ENCODE measurements around the gene ERFL. TPM values are rescaled to one million over a fixed set of nuclear protein-coding genes. Genes with fewer than 3 reads are reported as not detected.

The ERFL gene
- total and polyA plus RNA-seq, 12 donors, result 0.10 TPM; not detected in 11

GRCh38 chr19:41937525-41938468 lies 9.5 kb upstream of the ERFL start:
- 52 to 58% (median 53%) methylated on average over 22 of the region's 22 CpGs for WGBS, 4 donors
- H3K4me3 ChIP-seq, result no peak overlapping the region
- peaks cover 35% of the 10 kb centered on the region for H3K27me3 ChIP-seq
- H3K4me1 ChIP-seq (replicated peaks in 1 of 2), result peaks cover 10 to 11% of the 10 kb centered on the region in 2 donors
- TF ChIP-seq CTCF (IDR thresholded peaks at IDR 0.05) (no peak), POLR2A (IDR thresholded peaks at IDR 0.05) (no peak)
- H3K9me3 ChIP-seq (replicated peaks in 1 of 3), result no peaks in the 10 kb centered on the region
- intact Hi-C loops (cut with DNase I), result loop anchor here in 1 of 2 donors (10.0 kb wide), 1 partner anchor 53 kb away; the partner anchor contains the start of gene ARHGEF1
- H3K36me3 ChIP-seq (replicated peaks in 1 of 2), result no peaks in the 10 kb centered on the region
- DNase-seq, result no peak
- no peak overlapping the region for H3K27ac ChIP-seq

- Histone ChIP-seq H3K27me3 (peaks cover 41% of the 10 kb centered on the region), H3K4me1 (replicated peaks in 1 of 2) (peaks cover 10 to 11% of the 10 kb centered on the region in 2 donors), H3K9me3 (replicated peaks in 1 of 3) (no peaks in the 10 kb centered on the region), H3K27ac (no peak overlapping the region), H3K36me3 (replicated peaks in 1 of 2) (no peaks in the 10 kb centered on the region), H3K4me3 (no peak overlapping the region)
- TF ChIP-seq CTCF (IDR thresholded peaks at IDR 0.05), result no peak
- TF ChIP-seq POLR2A (IDR thresholded peaks at IDR 0.05), result no peak
- no peak for DNase-seq
- 62 to 70% (median 67%) methylated on average over 13 to 15 of the region's 15 CpGs for WGBS, 4 donors
- intact Hi-C loops (cut with DNase I), result loop anchor here in 1 of 2 donors (10.0 kb wide), 1 partner anchor 52 kb away; the partner anchor contains the start of gene ARHGEF1
These were observed 8.7 kb upstream of the ERFL start for GRCh38 chr19:41936961-41937360.

- Histone ChIP-seq H3K9me3 (replicated peaks in 1 of 3) (no peaks in the 10 kb centered on the region), H3K27me3 (peaks cover 42% of the 10 kb centered on the region), H3K4me3 (no peak overlapping the region), H3K36me3 (replicated peaks in 1 of 2) (no peaks in the 10 kb centered on the region), H3K27ac (no peak overlapping the region), H3K4me1 (replicated peaks in 1 of 2) (peaks cover 10 to 11% of the 10 kb centered on the region in 2 donors)
- intact Hi-C loops (cut with DNase I), result loop anchor here in 1 of 2 donors (10.0 kb wide), 1 partner anchor 52 kb away; the partner anchor contains the start of gene ARHGEF1
- no peak for DNase-seq
- TF ChIP-seq CTCF (IDR thresholded peaks at IDR 0.05) (no peak), POLR2A (IDR thresholded peaks at IDR 0.05) (no peak)
- WGBS, 4 donors, result 71 to 86% (median 78%) methylated on average over 8 of the region's 8 CpGs
These were observed 8.2 kb upstream of the ERFL start for GRCh38 chr19:41936416-41936850.

- TF ChIP-seq POLR2A (IDR thresholded peaks at IDR 0.05) (no peak), CTCF (IDR thresholded peaks at IDR 0.05) (no peak)
- Histone ChIP-seq H3K4me1 (replicated peaks in 1 of 2) (peaks cover 8 to 11% of the 10 kb centered on the region in 2 donors), H3K9me3 (replicated peaks in 1 of 3) (no peaks in the 10 kb centered on the region), H3K27me3 (peaks cover 42% of the 10 kb centered on the region), H3K4me3 (no peak overlapping the region), H3K27ac (no peak overlapping the region), H3K36me3 (replicated peaks in 1 of 2) (no peaks in the 10 kb centered on the region)
- intact Hi-C loops (cut with DNase I), result loop anchor here in 1 of 2 donors (10.0 kb wide), 1 partner anchor 51 kb away; the partner anchor contains the start of gene ARHGEF1
- 18 to 39% (median 20%) methylated on average over 5 to 26 of the region's 26 CpGs for WGBS, 4 donors
- DNase-seq, result no peak
These were observed 7.6 kb upstream of the ERFL start for GRCh38 chr19:41935760-41936415.

Data from adrenal gland (tissue), 12 donors.